DOHH2 (cell line): Measurements from ENCODE around the gene CELF1.

ENCODE experiments used
- CTCF ChIP-seq: fragments of 200-600 bp; sonication (generic); IDR thresholded peaks from one replicate; pipeline ENCODE4 v1.5.1; 2014; ENCODE audit warnings: antibody characterized with exemption, mild to moderate bottlenecking, low read depth, low read length; ENCODE audit not compliant: poor library complexity, severe bottlenecking
- EZH2phosphoT487 ChIP-seq: fragments of 200-600 bp; sonication (generic); IDR thresholded peaks from 2 replicates; pipeline ENCODE4 v1.6.1; 2017; ENCODE audit warnings: borderline replicate concordance, mild to moderate bottlenecking, antibody characterized with exemption, low read length, moderate library complexity, mixed read lengths

GRCh38 chr11:47445840-47446239 is 107.1 kb downstream of the CELF1 start:
- TF ChIP-seq CTCF (no peak), EZH2phosphoT487 (no peak)
